ENCODE data around the gene SH3RF3. TPM values are rescaled to one million over a fixed set of nuclear protein-coding genes. Genes with fewer than 3 reads are reported as not detected.

SH3RF3 gene
- total RNA-seq, 1 experiment from 2014 or later, result 0.98 TPM

DNA sequence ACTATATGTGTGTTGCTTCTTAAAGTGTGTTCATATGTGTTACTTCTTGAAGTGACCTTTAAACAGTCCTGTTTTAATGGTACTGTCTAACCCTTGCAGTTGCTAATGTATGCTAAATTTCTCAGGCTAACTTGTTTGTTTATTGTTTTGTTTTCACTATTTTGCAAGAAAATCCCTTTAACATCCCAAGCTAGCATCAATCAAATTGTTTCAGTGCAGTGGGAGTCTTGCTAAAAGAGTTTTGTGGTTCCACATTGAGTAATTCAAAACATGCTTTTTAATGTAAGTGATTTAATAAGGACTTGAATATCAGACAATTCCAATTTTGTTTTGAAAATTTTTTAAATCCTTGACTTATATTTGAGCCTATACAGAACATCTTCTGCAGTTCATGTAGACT lies 3.6 kb downstream of the SH3RF3 start:
- DNase-seq, result no peak
- ChIA-PET POLR2A (no interaction called here), CTCF (no interaction called here)
- Mint-ChIP-seq H3K36me3 (ENCODE audit: insufficient read depth, unreplicated experiment) (no peaks in the 10 kb centered on the region), H3K4me3 (ENCODE audit: unreplicated experiment) (no peak overlapping the region), H3K27me3 (ENCODE audit: insufficient read depth, unreplicated experiment) (peaks cover 25% of the 10 kb centered on the region), H3K4me1 (ENCODE audit: low read depth, unreplicated experiment) (peaks cover 15% of the 10 kb centered on the region), H3K9me3 (ENCODE audit: unreplicated experiment) (no peaks in the 10 kb centered on the region), H3K27ac (ENCODE audit: unreplicated experiment) (no peak overlapping the region)
- intact Hi-C loops (cut with micrococcal nuclease; ENCODE audit: unreplicated experiment), result no loop called here
- H3K27me3 ChIP-seq (replicated peaks; ENCODE audit: control insufficient read depth, insufficient read depth, low read length), result peaks cover 5% of the 10 kb centered on the region
- TF ChIP-seq, protein P1, sequence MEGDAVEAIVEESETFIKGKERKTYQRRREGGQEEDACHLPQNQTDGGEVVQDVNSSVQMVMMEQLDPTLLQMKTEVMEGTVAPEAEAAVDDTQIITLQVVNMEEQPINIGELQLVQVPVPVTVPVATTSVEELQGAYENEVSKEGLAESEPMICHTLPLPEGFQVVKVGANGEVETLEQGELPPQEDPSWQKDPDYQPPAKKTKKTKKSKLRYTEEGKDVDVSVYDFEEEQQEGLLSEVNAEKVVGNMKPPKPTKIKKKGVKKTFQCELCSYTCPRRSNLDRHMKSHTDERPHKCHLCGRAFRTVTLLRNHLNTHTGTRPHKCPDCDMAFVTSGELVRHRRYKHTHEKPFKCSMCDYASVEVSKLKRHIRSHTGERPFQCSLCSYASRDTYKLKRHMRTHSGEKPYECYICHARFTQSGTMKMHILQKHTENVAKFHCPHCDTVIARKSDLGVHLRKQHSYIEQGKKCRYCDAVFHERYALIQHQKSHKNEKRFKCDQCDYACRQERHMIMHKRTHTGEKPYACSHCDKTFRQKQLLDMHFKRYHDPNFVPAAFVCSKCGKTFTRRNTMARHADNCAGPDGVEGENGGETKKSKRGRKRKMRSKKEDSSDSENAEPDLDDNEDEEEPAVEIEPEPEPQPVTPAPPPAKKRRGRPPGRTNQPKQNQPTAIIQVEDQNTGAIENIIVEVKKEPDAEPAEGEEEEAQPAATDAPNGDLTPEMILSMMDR (IDR thresholded peaks at IDR 0.05; ENCODE audit: insufficient read depth in 1 of 2, low read depth in 1 of 2, low read length in 1 of 2, severe bottlenecking in 1 of 2, unreplicated experiment in 1 of 2), result no peak
- H3K4me1 ChIP-seq, result no peaks in the 10 kb centered on the region; the same call in 1 of the 2 replicates
- no peaks in the 10 kb centered on the region for H3K9me3 ChIP-seq
- no peak overlapping the region for H3K4me3 ChIP-seq (ENCODE audit: low read depth, low read length)
- BruUV-seq (replicated peaks), result no TSS peak
- no peaks in the 10 kb centered on the region for H3K36me3 ChIP-seq (ENCODE audit: control insufficient read depth, insufficient read depth, low read length)

DNA sequence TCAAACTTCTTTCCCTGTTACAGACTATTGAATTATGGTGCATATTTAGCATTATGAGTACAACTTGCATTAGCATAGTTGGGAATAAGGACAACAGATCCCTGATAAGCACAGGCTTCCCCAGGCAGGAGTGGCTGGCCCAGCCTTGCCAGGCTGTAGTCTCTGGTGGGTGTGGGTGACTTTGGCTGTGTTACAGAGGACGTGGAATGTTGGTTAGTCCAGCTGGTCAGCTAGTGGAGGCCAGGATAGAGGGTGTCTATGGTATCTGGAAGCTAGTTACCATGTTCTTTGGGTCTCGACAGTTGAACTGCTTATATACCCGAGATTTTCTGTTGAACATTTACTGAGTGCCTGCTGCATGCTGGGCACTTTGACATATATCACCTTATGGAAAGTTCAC lies 4.7 kb downstream of the SH3RF3 start:
- Mint-ChIP-seq H3K4me3 (ENCODE audit: unreplicated experiment) (no peak overlapping the region), H3K4me1 (ENCODE audit: low read depth, unreplicated experiment) (peaks cover 15% of the 10 kb centered on the region), H3K27me3 (ENCODE audit: insufficient read depth, unreplicated experiment) (peaks cover 25% of the 10 kb centered on the region), H3K27ac (ENCODE audit: unreplicated experiment) (no peak overlapping the region), H3K36me3 (ENCODE audit: insufficient read depth, unreplicated experiment) (no peaks in the 10 kb centered on the region), H3K9me3 (ENCODE audit: unreplicated experiment) (no peaks in the 10 kb centered on the region)
- no TSS peak for BruUV-seq (replicated peaks)
- Histone ChIP-seq H3K9me3 (no peaks in the 10 kb centered on the region), H3K27me3 (replicated peaks; ENCODE audit: control insufficient read depth, insufficient read depth, low read length) (peaks cover 5% of the 10 kb centered on the region), H3K4me1 (no peaks in the 10 kb centered on the region; the same call in 1 of the 2 replicates), H3K36me3 (ENCODE audit: control insufficient read depth, insufficient read depth, low read length) (no peaks in the 10 kb centered on the region), H3K4me3 (ENCODE audit: low read depth, low read length) (no peak overlapping the region)
- TF ChIP-seq, protein P1 (IDR thresholded peaks at IDR 0.05; ENCODE audit: insufficient read depth in 1 of 2, low read depth in 1 of 2, low read length in 1 of 2, severe bottlenecking in 1 of 2, unreplicated experiment in 1 of 2), result no peak
- no peak for DNase-seq
- ChIA-PET CTCF (no interaction called here), POLR2A (no interaction called here)
- intact Hi-C loops (cut with micrococcal nuclease; ENCODE audit: unreplicated experiment), result no loop called here

DNA sequence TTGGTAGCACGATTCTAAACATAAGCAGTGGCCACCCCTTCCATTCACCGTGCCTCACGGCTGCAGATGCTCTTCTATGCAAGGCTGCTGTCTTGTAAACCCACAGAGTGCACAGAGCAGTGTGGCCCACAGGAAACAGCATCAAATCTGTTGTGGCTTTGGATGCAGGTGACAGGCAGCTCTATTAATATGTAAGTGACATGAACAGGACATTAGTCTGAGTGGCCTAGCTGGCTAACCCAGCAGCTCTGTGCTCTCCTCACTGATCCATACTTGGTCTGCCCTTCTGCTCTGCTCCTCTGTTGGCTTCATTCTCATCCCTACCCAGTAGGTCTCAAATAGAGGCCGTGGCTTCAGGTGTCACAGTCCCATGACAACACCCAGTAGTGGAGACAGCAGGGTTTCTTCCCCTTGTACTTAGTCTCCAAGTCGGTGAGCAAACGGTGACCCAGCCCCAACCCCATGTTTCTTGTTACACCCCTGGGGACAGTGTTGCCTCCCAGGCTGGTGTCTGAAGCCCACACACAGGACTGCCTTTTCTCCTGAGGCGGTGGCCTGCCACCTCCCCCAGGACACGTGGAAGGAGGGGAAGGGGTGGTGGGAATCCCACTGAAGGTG lies 5.8 kb downstream of the SH3RF3 start:
- intact Hi-C loops (cut with micrococcal nuclease; ENCODE audit: unreplicated experiment), result no loop called here
- H3K4me1 ChIP-seq, result no peaks in the 10 kb centered on the region
- TF ChIP-seq, protein P1 (IDR thresholded peaks at IDR 0.05; ENCODE audit: insufficient read depth in 1 of 2, low read depth in 1 of 2, low read length in 1 of 2, severe bottlenecking in 1 of 2, unreplicated experiment in 1 of 2), result no peak
- Mint-ChIP-seq H3K9me3 (ENCODE audit: unreplicated experiment) (no peaks in the 10 kb centered on the region), H3K27me3 (ENCODE audit: insufficient read depth, unreplicated experiment) (peaks cover 25% of the 10 kb centered on the region), H3K4me3 (ENCODE audit: unreplicated experiment) (no peak overlapping the region), H3K27ac (ENCODE audit: unreplicated experiment) (no peak overlapping the region), H3K36me3 (ENCODE audit: insufficient read depth, unreplicated experiment) (no peaks in the 10 kb centered on the region), H3K4me1 (ENCODE audit: low read depth, unreplicated experiment) (peaks cover 15% of the 10 kb centered on the region)
- H3K36me3 ChIP-seq (ENCODE audit: control insufficient read depth, insufficient read depth, low read length), result no peaks in the 10 kb centered on the region
- ChIA-PET POLR2A (no interaction called here), CTCF (no interaction called here)
- H3K4me3 ChIP-seq (ENCODE audit: low read depth, low read length), result no peak overlapping the region
- BruUV-seq (replicated peaks), result no TSS peak
- no peak for DNase-seq
- H3K9me3 ChIP-seq, result no peaks in the 10 kb centered on the region
- peaks cover 3% of the 10 kb centered on the region; the same call in 1 of the 2 replicates for H3K27me3 ChIP-seq (replicated peaks; ENCODE audit: control insufficient read depth, insufficient read depth, low read length)

Measured in Caco-2 (cell line).